CD4-positive, alpha-beta T cell treated with Interleukin-17A for 4 hours (primary cell): Measurements from ENCODE around the gene SIVA1.
"Not testable (repeated sequence)": the region's sequence is repeated elsewhere in the genome, so short reads cannot be mapped to it uniquely, and the experiment has no call there.

Source experiments
- DNase-seq: peaks from one replicate; pipeline ENCODE4 v3.0.0-alpha.2; 2020; ENCODE audit warnings: mixed read lengths

The SIVA1 gene

DNA sequence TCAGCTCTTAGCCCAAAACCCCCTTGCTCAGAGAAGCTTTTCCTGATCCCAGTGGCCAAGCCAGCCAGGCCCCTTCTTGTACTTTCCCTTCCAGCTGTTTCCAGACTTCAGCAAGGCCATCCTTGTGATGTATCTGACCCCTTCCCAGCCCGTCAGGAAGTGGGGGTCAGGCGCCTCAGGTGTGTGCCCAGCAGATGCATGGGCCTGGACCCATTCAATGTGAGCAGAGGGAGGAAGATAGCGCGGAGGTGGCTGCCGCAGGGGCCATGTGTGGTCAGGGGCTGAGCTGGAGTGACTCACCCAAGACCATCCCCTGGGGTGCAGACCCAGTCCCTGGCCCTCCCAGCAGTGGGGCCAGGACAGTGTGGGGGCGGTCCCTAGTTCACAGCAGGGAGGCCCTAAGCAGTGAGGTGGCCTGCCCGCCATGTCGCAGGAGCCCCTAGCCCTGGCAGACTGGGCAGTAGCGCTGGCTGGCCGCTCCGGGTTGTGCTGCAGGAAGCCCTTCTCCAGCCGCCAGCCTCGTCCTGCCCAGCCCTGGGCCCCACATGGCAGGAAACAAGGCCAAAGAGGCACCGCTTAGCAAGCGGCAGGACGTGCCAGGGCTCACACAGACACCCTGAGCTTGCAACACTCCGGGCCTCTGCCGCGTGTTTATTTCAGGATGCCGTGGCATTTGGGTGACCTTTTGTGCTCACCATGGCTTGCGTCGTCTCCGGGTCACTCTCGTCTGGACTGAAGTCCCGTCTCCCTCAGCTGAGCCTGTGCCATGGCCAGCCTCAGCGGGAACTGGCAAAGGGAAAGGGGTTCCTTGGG, 16.9 kb upstream of the SIVA1 start:
- no peak for DNase-seq

DNA sequence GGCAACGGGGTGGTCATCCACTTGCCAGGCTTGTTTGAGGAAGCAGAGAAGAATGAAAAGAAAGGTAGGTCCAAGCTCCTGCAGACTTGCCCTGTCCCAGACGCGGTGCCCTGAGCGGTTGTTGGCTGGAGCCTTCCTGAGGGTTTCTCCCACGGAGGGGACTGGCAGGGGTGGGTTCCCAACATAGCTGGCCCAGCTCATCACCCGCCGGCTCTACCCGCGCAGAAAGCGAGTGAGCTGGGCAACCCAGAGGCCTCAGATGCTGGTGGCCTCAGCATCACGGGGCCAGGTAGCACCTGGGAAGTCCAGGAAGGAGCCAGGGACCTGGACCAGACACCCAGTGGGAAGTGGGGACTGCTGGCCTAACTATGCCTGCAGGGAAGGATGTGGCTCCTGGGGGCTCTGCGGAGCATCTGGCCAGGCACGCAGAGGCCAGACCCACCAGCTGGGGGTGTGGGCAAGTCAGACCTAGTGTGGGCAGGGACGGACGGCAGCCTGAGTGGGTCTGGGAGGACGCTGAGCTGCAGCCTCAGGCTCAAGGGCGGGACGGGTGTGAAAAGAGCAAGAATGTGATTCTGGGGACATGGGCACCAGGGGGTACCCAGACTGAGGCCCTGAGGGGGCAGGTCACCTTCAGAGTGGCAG, 14.4 kb upstream of the SIVA1 start:
- DNase-seq: no peak

DNA sequence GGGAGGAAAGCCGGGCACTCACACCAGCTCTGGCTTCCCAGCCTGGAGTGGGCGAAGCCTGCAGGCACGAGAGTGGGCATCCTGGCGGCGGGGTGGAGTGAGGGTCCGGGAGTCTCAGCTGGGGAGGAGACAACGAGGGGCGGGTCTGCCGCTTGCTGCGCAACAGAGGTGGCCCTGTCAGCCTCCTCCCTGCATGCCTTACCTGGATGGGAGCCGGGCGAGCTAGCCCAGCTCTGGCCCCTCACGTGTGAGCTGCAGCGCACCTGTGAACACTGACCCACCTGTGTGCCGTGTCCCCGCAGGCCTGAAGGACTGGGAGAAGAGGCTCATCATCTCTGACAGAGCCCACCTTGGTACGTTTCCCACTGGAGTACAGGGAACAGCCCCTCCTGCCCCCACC, 13.9 kb upstream of the SIVA1 start:
- DNase-seq: no peak

DNA sequence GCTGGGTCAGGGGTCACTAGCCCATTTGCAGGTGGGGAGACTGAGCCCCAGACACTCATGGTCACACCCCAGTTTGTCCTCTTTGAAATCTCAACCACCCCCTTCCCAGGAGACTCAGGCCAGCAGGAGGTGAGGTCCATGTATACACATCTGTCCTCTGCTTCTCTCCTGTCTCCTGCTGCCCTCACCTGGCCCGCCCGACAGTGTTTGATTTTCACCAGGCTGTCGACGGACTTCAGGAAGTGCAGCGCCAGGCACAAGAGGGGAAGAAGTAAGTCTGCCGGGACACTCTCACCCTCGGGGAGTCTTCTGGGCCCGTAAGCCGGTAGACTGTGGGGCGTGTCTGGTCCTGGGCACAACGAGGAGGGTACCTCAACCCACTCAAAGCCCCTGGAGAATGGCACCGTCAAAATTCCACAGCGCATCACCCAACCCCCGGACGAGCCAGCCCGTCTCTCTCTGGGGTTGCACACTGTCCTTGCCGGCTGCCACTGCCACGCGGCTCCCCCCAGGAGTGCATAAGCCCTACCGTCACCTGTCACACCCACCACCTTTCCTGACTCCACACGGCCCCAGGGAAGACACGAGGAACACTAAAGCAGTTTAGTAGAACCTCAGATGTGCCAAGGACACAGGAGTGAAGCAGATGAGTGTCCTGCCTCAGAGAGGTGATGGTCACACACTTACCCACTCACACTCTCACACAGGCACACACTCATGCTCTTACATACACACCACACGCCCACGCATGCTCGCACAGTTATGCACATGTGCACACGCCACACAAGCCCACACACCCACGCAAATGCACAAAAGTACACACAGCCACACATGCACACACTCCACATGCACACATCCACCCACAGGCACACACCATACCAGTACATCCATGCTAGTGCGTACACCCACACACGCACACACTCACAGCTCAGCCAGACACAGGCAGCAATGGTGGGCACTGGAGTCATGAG, 13.1 kb upstream of the SIVA1 start:
- DNase-seq: no peak

DNA sequence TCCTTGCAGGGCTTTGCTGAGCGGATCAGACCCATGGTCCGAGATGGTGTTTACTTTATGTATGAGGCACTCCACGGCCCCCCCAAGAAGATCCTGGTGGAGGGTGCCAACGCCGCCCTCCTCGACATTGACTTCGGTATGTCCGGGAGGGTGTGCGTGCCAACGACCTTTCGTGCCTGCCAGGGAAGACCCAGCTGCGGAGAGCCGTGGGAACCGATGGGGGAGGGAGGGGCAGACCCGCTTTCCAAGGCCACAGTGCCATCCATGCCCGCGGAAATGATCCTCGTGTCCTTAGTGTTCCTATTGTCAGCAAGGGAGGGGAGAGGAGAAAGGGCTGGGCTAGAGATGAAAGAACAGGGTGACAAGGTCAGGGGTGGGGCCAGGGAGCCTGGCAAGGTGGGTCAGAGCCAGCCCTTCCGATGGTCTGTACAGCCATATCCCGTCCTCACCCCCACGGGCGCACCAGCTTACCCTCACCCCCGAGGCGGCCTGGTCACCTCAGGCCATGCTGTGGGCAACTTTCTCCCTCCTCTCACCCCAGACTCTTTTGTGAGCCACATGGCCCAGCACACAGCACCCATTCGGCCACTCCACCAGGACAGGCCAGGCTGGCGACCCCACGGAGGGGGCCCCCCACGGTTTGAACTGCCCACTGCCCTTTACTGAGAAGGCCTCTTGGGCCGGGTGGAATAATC, 11.7 kb upstream of the SIVA1 start:
- DNase-seq: no peak

DNA sequence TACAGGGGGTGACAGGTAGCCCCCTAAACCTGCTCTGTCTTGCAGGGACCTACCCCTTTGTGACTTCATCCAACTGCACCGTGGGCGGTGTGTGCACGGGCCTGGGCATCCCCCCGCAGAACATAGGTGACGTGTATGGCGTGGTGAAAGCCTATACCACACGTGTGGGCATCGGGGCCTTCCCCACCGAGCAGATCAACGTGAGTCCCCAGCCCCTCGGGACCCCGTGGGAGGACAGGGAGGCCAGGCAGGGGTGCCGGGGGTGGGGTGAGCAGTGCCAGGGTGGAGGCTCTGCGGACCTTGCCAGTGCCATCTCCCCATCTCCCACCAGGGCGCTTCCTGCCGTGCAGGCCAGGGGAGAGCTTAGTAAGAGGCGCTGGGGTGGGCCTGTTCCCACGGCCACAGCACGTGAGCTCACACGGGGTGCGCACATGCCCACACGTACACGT, 11.1 kb upstream of the SIVA1 start:
- no peak for DNase-seq

DNA sequence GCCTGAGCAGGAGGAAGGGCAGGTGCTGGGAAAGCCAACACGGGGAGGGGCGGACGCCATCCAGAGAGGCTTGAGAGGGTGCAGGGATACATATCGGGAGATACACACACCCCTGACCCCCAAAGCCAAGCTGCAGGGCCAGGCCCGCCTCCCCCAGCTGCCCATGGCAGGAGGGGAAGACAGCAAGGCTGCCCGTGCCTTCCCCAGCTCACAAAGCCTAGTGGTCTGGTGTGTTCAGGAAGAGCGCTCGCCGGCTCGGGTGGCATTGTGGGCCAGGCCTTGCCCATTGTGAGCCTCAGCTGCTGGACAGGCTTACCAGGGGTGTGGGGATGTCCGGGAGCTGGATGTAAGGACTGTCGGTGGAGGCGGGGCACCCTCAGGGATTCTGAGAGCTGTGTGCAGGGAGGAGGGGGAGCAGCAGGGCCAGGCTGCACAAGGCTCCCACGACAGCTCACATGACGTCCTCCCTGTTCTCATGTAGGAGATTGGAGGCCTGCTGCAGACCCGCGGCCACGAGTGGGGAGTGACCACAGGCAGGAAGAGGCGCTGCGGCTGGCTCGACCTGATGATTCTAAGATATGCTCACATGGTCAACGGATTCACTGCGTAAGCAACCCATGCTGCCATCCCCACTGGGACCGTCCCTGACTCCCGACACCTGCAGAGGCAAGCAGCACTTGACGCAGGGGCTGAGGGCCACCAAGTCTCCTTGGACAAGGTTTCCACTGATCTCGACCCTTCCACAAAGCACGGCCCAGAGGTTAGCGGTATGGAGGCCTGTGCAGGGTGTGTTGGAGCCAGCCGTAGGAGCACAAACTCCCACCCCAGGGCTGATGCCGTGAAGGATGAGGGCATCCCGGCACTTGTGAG, 10.1 kb upstream of the SIVA1 start:
- DNase-seq: no peak

DNA sequence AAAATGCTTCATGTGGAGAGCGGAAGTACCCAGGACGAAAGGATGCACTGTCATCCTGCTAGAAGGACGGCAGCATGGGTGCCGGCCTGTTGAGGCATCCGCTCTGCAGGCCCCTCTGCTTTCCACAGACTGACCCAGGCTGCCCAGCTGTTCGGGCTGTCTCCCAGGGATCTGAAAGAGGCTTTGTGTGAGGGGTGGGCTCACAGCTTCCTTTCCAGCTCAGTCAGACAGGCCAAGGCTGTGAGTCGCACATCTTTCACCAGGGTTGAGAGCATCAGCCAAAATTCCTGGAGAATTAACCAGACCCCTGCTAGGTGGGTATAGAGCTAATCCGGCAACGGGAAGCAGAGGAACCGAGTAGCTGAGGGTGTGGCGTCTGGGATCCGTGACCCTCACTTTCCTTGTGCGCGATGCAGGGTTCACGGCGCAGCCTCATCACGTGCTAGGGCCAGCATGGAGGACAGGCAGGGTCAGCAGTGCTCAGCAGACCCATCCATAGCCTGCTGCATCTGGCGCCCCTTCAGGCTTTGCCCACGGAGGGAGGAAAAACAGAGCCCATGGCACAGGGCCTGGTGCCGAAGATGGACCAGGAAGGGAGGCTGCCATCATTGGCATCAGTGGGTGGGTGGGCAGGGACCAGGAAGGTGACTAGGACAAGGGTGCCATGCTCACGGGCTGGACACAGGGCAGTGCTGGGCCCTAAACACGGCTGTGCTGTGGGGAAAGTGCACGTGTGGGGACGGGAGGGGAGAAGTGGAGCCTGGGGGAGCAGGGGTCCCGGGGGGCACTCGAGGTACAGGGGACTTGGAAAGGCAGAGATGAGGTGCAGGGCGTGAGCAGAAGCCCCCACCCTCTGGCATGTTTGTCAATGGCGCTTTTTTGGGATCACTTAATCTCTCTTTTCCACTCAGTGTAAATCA, 9.2 kb upstream of the SIVA1 start:
- no peak for DNase-seq

DNA sequence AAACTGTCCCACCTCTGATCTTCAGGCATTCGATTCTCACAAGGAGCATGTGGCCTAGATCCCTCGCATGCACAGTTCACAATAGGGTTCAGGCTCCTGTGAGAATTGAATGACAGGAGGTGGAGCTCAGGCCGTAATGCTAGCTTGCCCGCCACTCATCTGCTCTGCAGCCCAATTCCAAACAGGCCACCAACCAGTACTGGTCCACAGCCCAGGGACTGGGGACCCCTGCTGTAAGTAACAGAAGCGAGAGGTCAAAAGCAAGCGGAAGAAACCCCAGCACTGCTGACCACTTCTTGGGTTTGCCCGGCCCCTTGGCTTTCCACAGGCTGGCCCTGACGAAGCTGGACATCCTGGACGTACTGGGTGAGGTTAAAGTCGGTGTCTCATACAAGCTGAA, 8.5 kb upstream of the SIVA1 start:
- no peak for DNase-seq

DNA sequence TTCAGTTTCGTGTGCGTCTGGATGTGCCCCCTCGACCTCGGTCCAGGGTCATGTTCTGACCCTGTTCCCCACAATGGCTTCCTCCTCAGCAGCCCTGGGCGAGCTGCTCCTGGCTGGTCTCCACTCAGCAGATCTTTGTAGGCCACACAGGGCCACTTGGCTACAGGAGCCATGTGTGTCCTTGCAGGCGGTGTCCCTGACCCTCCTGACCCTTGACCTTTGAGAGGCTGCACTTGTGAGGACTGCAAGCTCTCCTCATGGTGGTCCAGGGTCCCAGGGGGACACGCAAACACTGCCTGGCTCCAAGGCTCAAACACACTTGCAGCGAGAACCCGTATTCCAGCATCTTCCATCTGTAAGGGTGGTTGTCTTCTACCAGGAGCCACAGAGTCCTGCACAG, 7.5 kb upstream of the SIVA1 start:
- DNase-seq: no peak

DNA sequence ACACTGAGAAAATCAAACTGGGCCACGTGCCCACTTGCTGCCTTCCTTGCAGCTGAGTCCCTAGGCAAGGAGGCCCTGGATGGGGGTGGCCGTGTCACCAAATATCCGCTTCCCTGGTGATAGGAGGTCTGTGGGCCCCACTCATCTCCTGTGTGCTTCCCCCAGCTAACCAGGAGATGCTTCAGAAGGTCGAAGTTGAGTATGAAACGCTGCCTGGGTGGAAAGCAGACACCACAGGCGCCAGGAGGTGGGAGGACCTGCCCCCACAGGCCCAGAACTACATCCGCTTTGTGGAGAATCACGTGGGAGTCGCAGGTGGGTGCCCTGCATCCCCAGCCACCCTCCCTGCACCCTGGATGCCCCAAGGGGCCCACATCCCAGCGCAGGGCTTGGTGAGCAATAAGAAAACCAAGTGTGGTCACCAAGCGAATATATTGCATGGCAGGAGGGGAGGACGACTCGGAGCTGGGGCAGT, 6.8 kb upstream of the SIVA1 start:
- DNase-seq: no peak

DNA sequence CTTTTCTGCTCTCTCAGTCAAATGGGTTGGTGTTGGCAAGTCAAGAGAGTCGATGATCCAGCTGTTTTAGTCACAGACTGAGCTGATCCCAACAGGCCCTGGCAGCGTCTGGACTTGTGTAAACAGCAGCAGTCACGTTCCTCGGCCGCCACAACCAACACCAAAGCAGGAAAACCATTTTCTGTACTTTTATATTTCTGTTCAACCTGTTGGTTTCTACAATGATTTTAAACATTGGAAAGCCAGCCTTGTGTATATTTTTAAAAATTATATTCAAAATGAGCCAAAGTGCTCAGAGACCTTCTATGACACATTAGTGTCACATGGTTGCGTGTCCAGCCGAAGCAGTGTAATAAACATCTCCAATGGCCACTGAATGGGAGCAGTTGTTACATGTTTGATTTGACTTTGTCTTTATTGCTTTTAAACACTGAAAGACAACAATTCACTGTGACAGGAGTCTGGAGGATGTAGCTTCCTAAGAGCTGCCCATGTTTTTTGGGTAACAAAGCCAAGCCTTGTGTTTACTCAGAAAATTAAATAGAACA, 5.9 kb upstream of the SIVA1 start:
- DNase-seq: no peak

DNA sequence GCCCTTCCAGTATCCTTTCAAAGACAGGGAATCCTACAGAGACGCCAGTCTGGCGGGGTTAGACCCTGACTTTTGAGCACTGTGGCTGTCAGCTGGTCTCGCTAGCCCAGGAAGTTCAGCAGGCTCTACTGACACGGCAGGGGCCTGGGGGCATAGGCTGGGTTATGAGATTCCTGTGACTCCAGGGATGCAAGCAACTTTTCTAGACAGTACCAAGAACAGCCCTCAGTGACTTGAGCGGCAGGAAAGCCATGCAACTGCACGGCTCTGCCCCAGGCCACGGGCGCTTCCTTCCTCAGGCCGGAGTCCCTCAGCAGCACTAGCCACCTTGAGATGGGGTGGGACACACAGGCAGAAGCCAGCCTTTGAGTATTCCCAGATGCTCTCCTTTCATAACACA, 5.1 kb upstream of the SIVA1 start:
- DNase-seq: no peak

DNA sequence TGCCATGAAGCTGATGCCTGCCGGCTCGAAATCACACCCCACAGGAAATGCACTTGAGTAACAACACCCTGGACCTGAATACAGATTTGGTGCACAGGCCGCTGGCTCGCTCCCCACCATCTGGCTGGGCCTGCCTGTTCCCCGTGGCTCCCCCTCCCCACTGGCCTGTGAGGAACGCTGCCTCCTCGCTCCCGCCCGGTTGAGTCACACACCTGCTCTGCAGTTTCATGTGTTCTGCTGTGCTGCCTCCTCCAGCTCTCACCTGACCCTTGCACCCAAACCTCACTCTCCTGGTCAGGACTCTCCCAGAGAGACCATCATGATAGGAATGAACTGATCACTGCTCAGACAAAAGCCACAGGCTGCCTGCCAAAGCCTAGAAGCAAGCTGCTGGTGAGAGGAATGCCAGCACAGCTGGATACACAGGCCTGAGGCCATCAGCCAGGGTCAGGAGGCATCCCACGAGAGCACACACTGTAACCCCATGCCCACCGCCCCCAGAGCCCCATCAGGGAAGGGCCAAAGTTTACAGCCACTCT, 3.8 kb upstream of the SIVA1 start:
- DNase-seq: no peak

DNA sequence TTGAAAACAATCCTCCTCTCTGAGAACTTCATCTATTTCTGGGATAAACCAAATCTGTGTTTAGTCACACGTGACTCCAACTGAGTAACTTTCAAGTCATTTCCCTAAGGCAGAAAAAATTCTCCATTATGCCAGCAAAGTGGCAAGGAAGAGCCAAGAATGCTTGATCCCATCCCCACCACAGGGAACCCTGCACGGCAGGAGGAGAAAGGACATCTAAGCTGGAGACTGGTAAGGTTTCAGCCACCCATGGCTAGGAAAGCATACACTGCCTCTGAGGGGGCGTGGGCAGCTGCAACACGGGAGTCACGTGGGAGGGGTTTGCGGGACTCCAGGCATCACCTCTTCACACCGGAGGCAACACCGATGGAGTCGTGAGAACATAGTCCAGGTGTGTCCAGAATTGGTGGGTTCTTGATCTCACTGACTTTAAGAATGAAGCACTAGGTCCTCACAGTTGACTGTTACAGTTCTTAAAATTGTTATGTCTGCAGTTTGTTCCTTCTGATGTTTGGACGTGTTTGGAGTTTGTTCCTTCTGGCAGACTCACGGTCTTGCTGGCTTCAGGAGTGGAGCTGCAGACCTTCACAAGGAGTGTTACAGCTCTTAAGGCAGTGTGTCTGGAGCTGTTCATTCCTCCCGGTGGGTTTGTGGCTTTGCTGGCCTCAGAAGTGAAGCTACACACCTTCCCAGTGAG, 2.7 kb upstream of the SIVA1 start:
- DNase-seq: no peak

DNA sequence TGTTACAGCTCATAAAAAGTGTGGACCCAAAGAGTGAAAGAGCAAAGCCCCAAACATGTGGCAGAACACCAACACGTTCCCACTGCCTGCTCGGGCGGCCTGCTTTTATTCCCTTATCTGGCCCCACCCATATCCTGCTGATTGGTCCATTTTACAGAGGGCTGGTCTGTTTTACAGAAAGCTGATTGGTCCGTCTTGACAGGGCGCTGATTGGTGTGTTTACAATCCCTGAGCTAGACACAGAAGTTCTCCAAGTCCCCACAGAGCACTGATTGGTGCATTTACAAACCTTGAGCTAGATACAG, 2.2 kb upstream of the SIVA1 start:
- DNase-seq: not testable (repeated sequence)

DNA sequence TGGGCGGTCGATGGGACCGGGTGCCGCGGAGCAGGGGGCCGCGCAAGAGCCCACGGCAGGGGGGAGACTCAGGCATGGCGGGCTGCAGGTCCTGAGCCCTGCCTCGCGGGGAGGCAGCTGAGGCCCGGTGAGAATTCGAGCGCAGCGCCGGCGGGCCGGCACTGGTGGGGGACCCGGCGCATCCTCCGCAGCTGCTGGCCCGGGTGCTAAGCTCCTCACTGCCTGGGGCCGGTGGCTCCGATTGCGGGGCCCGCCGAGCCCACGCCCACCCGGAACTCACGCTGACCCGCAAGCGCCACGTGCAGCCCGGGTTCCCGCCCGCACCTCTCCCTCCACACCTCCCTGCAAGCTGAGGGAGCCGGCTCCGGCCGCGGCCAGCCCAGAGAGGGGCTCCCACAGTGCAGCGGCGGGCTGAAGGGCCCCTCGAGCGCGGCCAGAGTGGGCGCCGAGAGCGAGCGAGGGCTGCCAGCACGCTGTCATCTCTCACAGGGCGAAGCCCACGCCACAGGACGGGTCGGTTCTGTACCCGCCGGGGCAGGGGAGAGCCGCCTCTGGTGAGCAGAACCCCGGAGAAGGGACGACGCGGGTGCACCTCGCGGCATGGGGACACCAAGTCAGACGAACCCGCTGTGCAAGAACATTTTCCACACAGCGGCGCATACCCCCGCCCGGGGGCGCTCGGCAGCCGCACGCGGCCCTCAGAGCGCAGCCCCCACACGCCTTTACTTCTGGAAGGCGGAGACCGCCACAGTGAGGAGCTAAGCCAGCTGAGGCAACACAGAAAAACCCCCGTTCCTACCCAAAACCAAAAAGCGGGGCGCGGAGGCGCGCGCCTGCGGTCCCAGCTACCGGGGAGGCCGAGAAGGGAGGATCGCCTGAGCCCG, 1.2 kb upstream of the SIVA1 start:
- DNase-seq: no peak

DNA sequence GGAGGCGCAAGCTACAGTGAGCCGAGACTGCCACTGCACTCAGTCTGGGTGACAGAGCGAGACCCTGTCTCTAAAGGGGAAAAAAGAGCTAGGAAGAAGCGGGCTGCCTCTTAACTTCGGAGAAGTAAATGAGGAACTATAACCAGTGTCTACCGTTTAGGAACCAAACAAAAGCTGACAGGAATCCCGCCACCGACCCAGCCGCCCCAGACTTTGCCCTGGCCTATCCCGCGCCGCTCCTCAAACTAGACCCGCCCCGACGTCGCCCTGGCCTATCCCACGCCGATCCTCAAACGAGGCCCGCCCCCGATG, 568 bp upstream of the SIVA1 start:
- DNase-seq: no peak
